GM18868 (cell line): ENCODE data around the gene CPNE1.
"Not testable (repeated sequence)": the region's sequence is repeated elsewhere in the genome, so short reads cannot be mapped to it uniquely, and the experiment has no call there.

Source experiments
- ATAC-seq: cut with Tn5 transposase; IDR thresholded peaks from one replicate; pipeline ENCODE4 v1.9.1; 2021; ENCODE audit warnings: mild to moderate bottlenecking, moderate library complexity; ENCODE audit not compliant: unreplicated experiment

The CPNE1 gene

DNA sequence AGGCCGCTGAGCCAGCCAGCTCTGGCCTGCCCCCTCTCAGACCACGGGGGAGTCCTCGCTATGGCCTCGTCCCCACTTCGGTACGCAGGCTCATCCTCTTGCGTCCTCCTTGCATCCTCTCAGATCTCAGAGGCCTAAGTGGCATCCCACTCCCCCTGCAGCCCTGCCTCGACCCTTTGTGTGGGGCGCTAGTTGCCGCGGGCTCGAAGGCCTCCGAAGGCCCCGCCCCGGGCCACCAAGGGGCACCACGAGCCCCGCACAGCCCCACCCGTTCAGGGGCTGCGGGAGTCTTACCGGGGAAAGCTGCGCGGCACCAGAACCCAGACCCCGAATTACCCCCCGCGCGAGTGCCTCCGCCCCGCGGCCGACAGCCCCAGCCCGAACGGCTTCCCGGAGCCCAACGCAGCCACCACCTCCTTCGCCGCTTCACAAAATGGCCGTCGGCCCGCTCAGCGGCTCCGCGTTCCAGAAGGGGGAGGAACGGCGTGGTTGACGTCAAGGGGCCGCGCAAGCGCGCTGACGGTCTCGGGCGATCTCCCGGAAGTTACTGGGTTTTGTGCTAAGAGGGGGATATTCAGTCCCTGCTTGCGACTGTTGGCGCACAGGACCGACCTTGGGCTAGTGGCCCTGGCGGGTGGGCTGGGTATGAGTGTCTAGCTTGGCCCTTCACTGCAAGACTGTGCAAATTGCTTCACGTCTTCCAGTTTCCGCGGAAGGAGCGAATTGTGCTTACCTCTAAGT lies at the start of gene CPNE1, which contains the start of gene RBM12:
Gene CPNE1, minus strand, starts transcription at position 435 of the 741 bp plus-strand sequence. CDS start 31,977 bp downstream, outside the sequence.
Gene RBM12, minus strand, starts transcription at position 435 of the 741 bp plus-strand sequence. CDS start 9,578 bp downstream, outside the sequence.
- peak; percentile 79 for ATAC-seq

DNA sequence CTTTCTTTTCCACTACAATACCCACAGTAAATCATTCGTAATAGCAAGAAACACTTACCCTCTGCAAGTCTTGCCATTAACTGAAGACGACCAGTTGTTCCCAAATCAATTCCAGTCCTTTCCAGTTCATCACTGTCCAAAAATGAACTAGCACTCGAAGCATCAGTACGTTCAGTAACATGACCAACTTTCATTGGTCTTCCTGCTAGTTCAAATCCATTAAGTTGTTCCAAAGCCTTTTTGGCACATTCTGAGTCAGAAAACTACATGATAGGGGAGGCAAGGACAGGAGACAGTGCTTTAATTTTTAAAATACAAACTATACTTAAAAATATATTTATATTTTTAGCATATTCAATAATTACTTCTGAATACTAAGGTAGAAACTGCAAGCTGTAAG lies 49.4 kb upstream of the CPNE1 start:
- no peak for ATAC-seq

DNA sequence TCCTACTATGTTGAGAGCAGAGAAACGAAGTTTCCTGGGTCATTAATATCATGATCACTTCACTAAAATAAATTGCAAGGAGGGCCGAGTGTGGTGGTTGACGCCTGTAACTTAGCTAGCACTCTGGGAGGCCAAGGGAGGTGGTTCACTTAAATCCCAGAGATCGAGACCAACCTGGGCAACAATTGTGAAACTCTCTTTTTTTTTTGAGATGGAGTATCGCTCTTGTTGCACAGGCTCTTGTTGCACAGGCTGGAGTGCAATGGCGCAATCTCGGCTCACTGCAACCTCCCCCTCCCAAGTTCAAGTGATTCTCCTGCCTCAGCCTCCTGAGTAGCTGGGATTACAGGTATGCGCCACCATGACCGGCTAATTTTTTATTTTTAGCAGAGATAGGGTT lies 48.4 kb upstream of the CPNE1 start:
- not testable (repeated sequence) for ATAC-seq

DNA sequence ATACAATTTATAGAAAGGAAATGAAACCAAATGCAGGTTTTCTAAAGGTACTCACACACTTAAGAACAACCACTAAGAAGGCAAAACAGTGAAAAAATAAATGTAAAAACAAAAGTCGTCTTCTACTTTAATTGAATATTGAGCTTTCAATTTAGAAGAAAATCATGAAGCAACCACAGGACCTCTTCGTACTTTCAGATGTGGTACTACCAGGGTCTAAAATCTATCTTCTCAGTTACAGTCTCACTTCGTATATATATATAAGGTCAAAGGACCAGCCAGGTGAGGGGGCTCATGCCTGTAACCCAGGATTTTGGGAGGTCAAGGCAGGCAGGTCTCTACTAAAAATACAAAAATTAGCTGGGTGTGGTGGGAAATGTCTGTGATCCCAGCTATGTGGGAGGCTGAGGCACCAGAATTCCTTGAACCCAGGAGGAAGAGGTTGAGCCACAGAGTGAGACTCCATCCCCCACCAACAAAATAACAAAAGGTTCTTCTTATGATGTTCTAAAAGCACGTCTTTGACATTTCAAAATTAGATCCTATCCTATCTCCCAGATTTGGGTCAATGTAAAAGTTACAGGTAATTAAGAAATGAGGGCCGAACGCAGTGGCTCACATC lies 47.0 kb upstream of the CPNE1 start:
- ATAC-seq, result no peak

DNA sequence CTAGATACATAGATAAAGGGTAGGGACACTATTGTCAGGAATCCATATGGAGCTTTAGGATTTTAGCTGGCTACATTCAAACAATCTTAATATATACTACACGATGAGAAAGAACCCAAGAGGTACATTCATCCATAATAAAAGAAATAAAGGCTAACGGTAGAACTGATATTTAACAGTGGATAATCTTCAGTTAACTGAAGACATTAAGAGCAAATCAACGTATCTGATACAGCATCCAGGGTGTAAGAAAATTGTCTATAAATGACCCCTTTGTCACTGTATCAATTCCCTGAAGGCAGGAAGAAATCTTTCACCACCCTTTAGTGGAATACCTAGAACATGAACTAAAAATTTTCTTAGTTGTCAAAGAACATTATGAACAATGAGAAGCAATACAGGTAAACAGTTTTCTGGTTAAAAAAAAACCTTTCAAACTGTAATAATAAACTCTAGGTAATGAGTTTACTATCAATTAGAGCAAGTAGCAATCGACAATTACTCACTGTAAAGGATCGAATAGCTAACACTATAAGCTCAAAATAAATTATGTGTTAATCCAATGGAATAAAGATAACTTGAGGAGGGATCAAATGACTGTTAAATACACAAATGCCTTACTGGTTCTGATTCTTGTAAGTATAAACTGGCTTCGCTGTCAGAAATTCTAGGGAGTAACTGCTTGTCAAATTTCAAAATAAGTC lies 46.3 kb upstream of the CPNE1 start:
- ATAC-seq, result no peak

DNA sequence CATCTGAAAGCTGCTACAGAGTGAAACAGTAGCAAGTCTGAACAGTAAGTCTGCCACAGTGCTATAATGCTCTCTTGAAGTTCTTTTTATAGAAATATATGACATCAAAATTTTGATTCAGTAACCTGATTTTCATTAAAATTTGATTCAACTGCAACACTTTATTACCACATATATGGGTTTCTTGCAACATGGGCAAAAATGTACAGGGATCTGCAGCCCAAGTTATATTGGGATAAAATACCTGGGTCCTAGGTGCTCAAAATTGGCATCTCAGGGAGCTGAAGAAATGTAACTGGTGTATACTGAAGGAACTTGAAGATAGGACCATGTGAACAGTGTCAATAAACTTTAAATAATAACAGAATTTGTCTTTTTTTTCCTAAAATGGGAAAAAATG lies 45.3 kb upstream of the CPNE1 start:
- no peak for ATAC-seq

DNA sequence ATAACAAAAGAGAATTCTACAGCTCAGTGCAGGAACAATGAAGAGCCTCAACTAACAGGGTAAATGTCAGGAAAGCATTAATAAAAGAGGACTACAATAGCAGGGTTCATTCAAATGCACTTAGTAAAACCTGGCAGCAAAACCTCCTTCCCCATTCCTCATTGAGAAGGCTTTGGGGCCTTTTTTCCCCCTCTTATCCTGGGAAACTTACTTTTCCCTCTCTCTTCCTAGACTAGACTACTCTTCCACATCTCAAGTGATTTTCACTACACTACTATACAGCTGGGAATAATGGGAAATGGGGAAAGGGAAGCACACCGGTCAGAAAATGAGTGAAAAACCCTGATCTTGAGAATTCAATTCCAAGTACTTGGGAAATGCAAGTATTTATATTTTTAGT lies 44.6 kb upstream of the CPNE1 start:
- no peak for ATAC-seq

DNA sequence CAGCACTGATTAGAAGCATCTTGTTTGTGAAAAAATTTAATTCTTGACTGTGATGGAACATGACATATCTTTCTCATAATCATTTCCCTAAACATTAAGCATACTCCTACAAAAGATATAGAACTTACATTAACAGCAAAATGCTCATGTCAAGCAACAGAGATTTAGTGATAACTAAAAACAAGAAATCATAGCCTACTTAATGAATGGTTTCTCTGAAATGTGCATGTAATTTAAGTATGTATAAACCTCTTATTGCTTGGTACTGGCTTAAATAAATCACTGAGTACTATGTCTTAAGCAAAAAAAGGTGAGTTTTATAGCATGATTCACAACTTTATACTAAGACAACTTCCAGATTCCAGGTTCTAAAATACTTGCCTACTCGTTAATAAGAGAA lies 43.8 kb upstream of the CPNE1 start:
- no peak for ATAC-seq

DNA sequence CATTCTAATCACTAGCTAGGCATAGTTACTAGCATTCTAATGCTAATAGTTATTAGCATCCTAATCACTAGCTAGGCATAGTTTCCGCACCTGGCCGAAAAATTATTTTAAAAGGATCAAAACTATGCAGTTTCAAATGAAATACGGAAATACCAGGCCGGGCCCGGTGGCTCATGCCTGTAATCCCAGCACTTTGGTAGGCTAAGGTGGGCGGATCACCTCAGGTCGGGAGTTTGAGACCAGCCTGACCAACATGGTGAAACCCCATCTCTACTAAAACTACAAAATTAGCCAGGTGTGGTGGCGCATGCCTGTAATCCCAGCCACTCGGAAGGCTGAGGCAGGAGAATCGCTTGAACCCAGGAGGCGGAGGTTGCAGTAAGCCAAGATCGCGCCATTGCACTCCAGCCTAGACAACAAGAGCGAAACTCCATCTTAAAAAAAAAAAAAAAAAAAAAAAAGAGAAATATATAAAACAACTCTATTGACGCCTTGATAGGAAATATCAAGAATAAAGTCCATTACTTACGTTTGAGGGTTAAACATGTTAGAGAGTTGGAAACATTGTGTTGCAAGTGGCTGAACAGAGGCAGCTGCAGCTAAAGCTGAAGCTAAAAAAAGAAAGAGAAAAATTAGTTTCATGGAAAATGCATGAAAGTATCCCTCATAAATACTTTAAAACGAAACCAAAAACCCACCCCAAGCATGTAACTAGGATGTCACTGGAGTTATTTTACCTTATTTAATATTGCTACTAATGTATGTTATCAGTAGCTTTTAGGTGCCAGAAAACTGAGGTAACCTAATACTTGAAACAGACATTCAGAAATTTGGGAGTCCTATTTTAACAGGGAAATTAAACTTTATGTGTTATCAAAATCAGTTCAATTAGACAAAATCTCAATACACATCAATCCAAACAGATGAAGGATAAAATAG lies 42.2 kb upstream of the CPNE1 start:
- ATAC-seq, result not testable (repeated sequence)

DNA sequence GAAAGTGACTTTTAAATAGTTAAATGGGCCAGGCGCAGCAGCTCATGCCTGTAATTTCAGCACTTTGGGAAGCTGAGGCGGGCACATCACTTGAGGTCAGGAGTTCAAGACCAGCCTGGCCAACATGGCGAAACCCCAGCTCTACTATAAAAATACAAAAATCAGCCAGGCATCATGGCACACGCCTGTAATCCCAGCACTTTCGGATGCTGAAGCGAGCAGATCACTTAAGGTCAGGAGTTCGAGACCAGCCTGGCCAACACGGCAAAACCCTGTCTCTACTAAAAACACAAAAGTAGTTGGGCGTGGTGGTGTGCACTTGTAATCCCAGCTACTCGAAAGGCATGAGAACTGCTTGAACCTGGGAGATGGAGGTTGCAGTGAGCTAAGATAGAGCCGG lies 41.2 kb upstream of the CPNE1 start:
- ATAC-seq, result not testable (repeated sequence)

DNA sequence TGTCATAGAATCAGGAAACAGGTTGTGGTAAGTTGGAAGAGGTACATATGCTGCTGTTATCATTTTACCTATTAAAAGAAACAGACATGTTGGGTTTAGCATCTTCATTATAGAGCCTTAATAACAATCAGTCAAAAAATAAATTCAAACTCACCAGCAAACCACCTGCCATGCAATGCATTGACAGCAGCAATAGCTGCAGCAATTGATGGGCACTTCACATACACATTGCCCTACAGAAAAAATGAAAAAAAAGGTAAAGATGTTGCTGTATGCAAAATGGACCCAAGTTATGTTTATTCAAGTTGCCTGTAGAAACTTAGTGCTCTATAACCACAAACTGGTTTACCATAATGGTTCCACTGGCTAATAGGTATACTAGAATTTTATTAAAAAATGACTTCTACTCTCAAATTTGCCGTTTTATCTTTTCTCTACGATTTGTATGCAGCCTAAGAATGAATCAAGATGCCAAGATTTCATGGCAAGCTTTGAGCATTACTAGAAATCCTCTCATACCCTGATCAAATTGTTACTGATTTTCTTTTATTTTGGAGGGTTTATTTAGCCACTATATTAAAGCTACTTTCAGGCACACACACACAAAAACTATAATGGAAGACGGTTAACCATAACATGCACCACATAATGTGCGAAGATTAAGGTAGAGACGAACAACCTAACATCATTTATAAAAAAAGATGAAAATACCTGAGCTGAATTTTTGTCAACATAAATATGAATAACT lies 40.0 kb upstream of the CPNE1 start:
- no peak for ATAC-seq

DNA sequence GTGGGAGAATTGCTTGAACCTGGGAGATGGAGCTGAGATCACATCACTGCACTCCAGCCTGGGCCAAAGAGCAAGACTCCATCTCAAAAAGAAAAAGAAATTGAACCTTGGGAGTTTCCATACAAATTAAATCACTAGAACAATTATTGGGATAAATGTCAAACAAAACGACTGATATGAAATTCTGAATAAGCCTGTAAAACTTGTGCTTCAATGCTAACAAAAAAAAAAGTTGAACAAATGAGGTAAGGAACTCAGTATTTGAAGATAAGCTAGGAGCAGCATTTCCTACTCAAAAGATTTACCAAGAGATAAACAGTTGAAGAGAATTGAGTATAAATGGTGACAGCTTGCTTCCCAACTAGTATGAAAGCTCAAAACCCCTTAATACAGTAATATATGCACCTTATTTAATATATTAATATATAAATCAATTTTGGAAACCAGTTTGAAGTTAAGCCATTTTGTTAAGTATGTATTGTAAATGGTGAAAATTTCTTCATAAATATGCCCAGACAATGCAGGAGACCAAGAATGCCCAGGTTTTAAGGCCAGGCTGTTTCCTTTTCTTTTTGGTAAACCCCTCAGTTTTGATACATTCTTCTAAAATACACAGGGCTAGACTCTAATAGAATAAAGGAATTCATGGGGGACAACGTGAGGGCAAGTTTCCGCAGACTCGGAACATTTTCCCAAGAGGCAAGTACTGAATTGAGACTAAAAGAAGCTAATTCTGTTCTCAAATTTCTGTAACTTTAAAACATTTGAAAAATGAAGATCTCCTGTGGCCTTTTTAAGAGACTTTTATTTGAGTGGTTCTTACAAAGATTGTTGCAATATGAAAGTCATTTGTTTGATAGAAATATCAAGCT lies 38.4 kb upstream of the CPNE1 start:
- ATAC-seq, result no peak

DNA sequence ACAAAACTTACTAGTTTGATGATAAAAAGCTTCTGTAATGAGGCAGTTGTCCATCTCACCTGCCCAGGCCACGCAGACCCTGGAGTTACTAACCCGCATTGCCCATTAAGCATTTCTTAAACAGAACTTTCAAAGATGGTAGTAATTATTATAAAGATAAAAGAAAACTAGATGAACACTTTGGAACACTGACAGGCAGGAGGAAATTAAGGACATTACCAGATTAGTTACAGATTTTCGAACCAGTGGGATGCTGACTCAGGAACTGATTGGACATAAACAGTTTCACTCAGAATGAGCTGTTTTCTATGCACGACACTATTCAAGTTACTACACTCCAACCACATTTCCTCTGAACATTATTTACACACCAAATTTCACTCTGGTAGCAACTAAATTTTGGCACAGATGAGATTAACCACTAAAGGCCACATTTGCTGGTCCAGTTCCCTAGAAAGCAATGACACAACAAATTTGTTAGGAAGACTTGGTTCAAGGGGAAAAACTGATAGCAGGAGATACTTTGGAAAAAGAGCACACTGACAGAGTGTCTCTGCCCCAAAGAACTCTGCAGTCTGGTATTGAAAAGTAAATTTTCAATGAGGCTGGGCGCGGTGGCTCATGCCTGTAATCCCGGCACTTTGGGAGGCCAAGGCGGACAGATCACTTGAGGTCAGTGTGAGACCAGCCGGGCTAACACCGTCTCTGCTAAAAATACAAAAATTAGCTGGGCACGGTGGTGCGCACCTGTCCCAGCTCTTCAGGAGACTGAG lies 37.5 kb upstream of the CPNE1 start:
- no peak for ATAC-seq

DNA sequence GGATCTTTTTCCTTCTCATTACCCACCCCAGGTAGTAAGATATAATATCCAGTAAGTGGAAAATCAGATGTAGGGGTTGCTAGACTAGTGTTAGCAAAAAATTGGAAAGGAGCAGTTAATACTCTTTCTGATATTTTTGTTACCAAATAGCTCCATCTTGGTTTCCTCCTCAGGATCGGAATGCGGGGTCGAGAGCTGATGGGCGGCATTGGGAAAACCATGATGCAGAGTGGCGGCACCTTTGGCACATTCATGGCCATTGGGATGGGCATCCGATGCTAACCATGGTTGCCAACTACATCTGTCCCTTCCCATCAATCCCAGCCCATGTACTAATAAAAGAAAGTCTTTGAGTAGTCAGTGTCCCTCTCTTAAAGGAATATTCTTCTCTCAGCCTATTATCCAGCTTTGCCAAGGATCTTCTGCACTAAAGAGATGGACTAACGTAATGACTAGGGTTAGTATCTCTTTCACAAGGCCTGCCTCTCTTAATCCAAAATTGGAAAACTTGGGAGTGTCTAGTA lies 36.0 kb upstream of the CPNE1 start:
- ATAC-seq, result no peak

DNA sequence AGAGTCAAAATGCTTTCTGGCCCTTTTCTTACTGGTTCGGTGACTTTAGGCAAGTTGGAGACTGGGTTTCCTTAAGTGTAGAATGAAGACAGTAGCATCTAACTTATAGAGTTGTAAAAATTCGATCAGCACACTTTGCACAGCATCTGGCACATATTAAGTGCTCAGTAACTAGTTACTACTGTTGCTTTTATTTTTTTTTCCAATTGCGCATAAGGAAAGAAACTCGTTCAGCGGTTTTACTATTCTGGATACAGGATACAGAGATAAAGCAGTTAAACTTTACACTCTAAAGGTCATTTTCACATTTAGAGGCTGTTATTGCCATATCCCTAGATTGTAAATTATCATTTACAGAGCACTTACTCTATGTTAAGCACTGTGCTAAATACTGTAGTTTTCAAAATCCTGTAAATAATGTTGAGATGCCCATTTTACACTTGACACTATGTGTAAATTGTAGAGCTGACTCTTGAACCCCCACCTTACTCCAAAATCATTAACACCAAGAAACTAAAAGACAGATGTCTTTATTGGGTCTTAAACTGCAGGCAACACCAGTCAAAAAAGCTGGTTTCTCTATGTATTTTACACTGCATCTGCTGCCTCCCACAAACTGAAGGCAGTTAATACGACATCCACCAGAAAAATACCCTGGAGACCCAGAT lies 35.4 kb upstream of the CPNE1 start:
- ATAC-seq, result no peak

DNA sequence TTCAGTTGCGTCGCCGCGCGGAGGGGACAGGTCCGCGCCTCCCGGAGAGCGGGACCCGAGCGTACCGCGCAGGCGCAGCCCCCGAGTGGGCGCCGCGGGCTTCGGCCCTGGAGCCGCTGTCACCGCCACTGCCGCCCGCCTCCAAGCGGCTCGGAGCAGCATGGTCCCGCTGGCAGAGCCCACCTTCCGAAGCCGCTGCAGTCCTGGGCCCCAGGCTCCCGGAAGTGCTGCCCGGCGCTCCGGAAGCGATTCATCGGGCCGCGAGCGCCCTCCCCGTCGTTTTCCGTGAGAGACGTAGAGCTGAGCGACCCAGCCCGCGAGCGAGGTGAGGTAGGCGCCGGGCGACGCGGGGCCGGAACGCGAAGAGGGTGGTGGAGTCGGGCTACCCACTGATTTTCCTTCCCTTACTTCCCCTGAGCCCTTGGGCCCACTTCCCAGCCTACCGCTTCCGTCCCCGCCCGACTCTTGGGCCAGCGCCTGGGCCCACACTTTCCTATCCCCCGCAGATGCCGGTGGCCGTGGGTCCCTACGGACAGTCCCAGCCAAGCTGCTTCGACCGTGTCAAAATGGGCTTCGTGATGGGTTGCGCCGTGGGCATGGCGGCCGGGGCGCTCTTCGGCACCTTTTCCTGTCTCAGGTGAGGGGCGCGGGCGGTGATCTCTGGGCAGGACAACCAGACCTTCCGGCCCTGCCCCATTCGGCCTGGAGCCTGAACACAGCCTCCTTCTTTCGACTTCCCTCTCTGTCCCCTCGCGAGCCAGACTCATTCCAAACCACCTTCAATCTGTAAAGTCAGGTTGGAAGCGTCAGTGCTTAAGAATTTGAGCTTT lies 34.6 kb upstream of the CPNE1 start, which contains the start of the genes NFS1 and ROMO1:
Gene NFS1, minus strand, starts transcription at position 226 of the 830 bp plus-strand sequence. Its CDS starts 64 bp downstream, at position 162.
Gene ROMO1, plus strand, starts transcription at position 279 of the 830 bp plus-strand sequence. Its CDS starts 228 bp downstream, at position 507.
- peak; percentile 80 for ATAC-seq
